Right lobe of liver (tissue), 4 donors: ENCODE measurements around the gene AK1.

Experiments
- POLR2A ChIP-seq: fragments of 450-650 bp; IDR thresholded peaks from one replicate; pipeline ENCODE4 v1.6.1; 2017; ENCODE audit warnings: antibody characterized with exemption, mild to moderate bottlenecking
- TF ChIP-seq, protein P1 (sequence below), 4 donors: fragments of 200-600 bp in 3 of 4; fragments of 450-650 bp in 1 of 4; IDR thresholded peaks; one replicate each; pipeline versions ENCODE4 v1.5.1 to v1.8.0; 2016 to 2022; ENCODE audit warnings: antibody characterized with exemption in 4 of 4, mild to moderate bottlenecking in 2 of 4
- donor health status: DM: no; HTN: no; CAD: no.
- donor health status: DM: no; HTN: no; CAD: no.
- donor health status: DM: no; HTN: yes; CAD: no.

GRCh38 chr9:127886401-127886972 lies 9.0 kb upstream of the AK1 start:
- TF ChIP-seq, protein P1, sequence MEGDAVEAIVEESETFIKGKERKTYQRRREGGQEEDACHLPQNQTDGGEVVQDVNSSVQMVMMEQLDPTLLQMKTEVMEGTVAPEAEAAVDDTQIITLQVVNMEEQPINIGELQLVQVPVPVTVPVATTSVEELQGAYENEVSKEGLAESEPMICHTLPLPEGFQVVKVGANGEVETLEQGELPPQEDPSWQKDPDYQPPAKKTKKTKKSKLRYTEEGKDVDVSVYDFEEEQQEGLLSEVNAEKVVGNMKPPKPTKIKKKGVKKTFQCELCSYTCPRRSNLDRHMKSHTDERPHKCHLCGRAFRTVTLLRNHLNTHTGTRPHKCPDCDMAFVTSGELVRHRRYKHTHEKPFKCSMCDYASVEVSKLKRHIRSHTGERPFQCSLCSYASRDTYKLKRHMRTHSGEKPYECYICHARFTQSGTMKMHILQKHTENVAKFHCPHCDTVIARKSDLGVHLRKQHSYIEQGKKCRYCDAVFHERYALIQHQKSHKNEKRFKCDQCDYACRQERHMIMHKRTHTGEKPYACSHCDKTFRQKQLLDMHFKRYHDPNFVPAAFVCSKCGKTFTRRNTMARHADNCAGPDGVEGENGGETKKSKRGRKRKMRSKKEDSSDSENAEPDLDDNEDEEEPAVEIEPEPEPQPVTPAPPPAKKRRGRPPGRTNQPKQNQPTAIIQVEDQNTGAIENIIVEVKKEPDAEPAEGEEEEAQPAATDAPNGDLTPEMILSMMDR (IDR thresholded peaks at IDR 0.05) = no peak
- no peak for TF ChIP-seq POLR2A
